ENCODE results near the gene SEPTIN11.

The SEPTIN11 gene

DNA sequence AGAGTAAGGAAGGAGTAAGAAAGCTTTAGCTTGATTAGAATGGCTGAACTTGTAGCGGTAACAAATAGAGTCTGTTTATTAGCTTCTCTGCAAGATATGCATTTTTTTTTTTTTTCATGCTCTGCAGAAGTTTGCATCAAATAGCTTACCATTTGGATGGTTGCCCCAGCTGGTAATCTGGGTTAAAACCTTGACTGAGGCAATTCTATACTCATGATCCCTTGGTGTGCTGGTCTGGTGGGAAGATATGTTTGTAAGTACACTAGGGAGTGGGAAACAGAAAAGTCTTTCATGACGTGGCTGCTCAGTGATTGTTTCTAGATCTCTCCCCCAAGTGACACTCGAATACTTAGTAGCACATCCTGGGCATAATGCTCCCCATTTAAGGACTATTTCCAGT is 32.1 kb downstream of the SEPTIN11 start:
- DNase-seq, result no peak

GRCh38 chr4:76982638-76983584 is 33.4 kb downstream of the SEPTIN11 start:
- peak in 1 of 3 donors; percentile 34 for DNase-seq

DNA sequence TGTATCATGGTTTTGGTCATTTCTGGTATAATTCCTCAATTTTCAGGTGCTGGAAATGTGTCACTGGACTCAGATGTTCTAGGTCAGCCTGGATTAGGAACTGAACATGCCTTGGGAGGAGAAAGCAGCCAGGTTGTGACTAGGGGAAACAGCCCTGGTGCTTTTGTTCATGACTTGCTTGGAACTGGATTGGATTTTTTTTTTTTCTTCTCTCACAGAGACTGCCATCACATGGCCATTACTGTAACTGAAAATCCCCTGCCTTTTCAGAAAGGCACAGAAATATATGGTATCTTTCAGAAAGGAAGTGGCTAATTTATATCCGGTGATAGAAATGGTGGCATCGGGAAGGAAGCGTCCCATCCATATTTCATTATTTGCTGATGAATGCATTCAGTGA is 34.6 kb downstream of the SEPTIN11 start:
- peak; percentile 72 to 81 (median 78) for DNase-seq

DNA sequence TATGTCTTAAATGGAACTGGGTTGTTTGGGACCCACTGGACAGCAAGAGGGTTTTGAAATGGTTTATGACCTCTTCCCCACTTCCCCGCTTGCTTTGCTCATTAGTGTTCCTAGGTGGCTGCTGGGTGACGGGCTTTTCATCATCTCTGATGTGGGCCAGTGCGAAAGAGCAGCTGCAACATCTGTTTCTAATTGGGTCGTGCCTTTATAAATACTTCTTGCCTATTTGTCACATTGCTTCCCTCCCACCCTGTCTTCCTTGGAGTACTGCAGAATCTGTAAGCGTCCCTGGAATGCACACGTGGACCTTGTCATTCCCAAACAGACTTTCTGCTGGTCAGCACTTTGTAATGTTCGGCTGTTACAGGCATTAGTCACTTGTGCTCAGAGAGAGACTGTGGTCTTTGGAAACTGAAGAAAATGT is 35.2 kb downstream of the SEPTIN11 start:
- peak in 2 of 3 donors; percentile 19 to 36 for DNase-seq

- DNase-seq, result no peak
These were observed 37.6 kb downstream of the SEPTIN11 start for GRCh38 chr4:76987153-76987591.

GRCh38 chr4:76987685-76988084 is 38.1 kb downstream of the SEPTIN11 start:
- DNase-seq, result no peak

- no peak for DNase-seq
These were observed 40.0 kb downstream of the SEPTIN11 start for GRCh38 chr4:76989391-76990061.

DNA sequence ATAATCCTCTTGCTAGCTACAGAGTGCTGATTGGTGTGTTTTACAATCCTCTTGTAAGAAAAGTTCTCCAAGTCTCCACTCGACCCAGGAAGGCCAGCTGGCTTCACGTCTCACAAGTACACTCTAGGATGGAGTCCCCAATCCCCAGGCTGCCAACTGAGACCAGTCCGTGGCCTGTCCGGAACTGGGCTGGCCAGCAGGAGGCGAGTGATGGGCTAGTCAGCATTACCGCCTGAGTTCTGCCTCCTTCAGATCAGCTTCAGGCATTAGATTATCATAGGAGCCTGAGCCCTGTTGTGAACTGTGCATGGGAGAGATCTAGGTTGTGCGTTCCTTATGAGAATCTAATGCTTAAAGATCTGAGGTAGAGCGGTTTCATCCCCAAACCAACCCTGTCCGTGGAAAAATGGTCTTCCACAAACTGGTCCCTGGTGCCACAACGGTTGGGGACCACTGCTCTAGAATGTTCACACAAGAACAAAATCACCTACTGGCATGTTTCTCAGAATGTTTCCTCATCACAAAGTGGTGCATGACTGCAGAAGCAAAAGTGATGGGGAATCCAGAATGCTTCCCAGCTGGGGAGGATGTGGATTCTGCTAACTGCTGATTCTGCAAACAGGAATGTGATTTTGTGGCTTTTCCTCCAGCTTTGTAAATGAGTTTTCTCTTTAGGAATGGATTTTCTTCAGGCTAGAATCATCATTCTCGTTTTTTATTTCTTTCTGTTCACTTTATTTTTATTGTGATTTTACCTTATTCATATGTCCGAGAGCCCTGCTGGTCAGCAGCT is 40.9 kb downstream of the SEPTIN11 start:
- no peak for DNase-seq

- DNase-seq, result peak; percentile 57 to 78 (median 67)
These were observed 41.7 kb downstream of the SEPTIN11 start for GRCh38 chr4:76991161-76991660.

GRCh38 chr4:76993787-76994641 is 44.5 kb downstream of the SEPTIN11 start:
- no peak for DNase-seq

- DNase-seq, result no peak
These were observed 46.2 kb downstream of the SEPTIN11 start for GRCh38 chr4:76995776-76996175.

GRCh38 chr4:76996445-76996844 is 46.9 kb downstream of the SEPTIN11 start:
- DNase-seq, result no peak

- no peak for DNase-seq
These were observed 47.5 kb downstream of the SEPTIN11 start for GRCh38 chr4:76997077-76997476.

DNA sequence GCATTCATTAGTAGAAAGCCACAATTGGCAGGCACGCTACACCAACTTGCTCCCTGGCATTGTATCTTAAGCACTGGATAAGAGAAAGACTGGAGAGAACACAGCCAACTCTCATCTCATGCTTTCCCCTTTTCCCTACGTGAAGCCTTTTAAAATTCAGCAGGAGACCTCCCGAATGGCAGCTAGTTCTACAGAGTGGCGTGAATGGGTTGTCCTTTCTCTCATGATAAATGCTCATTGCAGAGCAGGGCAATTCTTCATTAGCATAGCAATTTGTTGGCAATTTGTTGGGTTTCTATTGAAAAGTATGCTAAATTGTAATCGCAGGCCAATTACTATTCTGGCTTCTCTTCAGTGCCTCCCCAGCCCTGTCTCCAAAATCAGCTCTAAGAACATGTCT is 48.0 kb downstream of the SEPTIN11 start:
- DNase-seq, result no peak

DNA sequence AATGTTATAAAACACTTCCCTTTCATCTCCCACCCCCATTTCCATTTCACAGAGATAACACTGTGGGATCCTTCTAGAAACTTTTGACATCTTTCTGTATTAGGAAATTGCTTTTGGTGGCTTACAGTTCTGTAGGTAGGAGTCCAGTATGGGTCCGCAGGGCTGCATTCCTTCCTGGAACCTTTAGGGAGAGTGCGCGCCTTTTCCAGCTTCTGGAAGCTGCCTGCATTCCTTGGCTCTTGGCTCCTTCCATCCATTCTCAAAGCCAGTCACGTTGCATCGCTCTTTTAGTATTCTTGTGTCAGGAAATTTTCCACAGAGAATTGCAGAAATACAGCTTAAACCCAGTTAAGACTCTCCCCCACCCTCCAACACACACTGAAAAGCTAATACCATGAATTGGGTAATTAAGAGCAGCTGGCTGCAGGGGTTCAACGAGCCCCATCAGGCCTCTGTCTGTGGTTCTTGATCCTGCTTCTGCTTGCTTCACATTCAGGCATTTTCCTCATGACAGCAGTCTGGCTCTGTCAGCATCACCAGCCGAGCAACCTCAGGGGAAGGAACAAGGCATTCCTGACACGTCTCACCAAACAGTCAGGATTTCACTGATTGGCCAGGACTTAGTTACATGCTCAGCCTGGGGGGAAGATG is 48.8 kb downstream of the SEPTIN11 start:
- DNase-seq, result no peak
